Caco-2 (cell line): ENCODE measurements around the gene HK3. TPM values are rescaled to one million over a fixed set of nuclear protein-coding genes. Genes with fewer than 3 reads are reported as not detected.

Source experiments
- BruUV-seq: library from RNA; stranded (reverse); fragments of 400-500 nt; replicated peaks from 2 replicates; lab custom pipeline; 2021; lab: Mats Ljungman, UMichigan
- CTCF ChIA-PET: fragments of 300-600 bp; sonication (Branson Sonifier 250); formaldehyde crosslinking; loops from one replicate; lab custom pipeline; 2022; ENCODE audit warnings: antibody characterized with exemption; lab: Charles Lee
- POLR2A ChIA-PET: fragments of 300-600 bp; sonication (Branson Sonifier 250); formaldehyde crosslinking; loops from one replicate; lab custom pipeline; 2022; ENCODE audit warnings: antibody characterized with exemption; lab: Charles Lee
- DNase-seq, 2 experiments: peaks; one replicate each; pipeline versions ENCODE4 v3.0.0 to v3.0.0-alpha.2; 2020 to 2022
- H3K27me3 ChIP-seq: replicated peaks from 2 replicates; pipeline ENCODE4 v1.6.0; 2011; ENCODE audit warnings: low read length; ENCODE audit not compliant: control insufficient read depth, insufficient read depth
- H3K36me3 ChIP-seq: 2 replicates; pipeline ENCODE4 v1.5.1; 2011; ENCODE audit warnings: low read length; ENCODE audit not compliant: control insufficient read depth, insufficient read depth
- H3K4me1 ChIP-seq: fragments of 250-450 bp; sonication (Bioruptor Pico); 2 replicates; pipeline ENCODE4 v1.5.1; 2020; ENCODE audit warnings: mild to moderate bottlenecking
- H3K4me3 ChIP-seq: 2 replicates; pipeline ENCODE4 v1.5.1; 2011; ENCODE audit warnings: low read depth, mild to moderate bottlenecking, control low read depth, low read length
- H3K9me3 ChIP-seq: fragments of 250-450 bp; sonication (Bioruptor Pico); 2 replicates; pipeline ENCODE4 v1.5.1; 2020; ENCODE audit warnings: mild to moderate bottlenecking, moderate library complexity
- H3K27ac Mint-ChIP-seq: one replicate; pipeline ENCODE4 v1.8.0; 2022; ENCODE audit warnings: mixed read lengths; ENCODE audit not compliant: unreplicated experiment
- H3K27me3 Mint-ChIP-seq: one replicate; pipeline ENCODE4 v1.8.0; 2022; ENCODE audit warnings: mixed read lengths; ENCODE audit not compliant: insufficient read depth, unreplicated experiment
- H3K36me3 Mint-ChIP-seq: one replicate; pipeline ENCODE4 v1.8.0; 2022; ENCODE audit warnings: mild to moderate bottlenecking, mixed read lengths; ENCODE audit not compliant: insufficient read depth, unreplicated experiment
- H3K4me1 Mint-ChIP-seq: one replicate; pipeline ENCODE4 v1.8.0; 2022; ENCODE audit warnings: low read depth, mixed read lengths; ENCODE audit not compliant: unreplicated experiment
- H3K4me3 Mint-ChIP-seq: one replicate; pipeline ENCODE4 v1.8.0; 2022; ENCODE audit warnings: mild to moderate bottlenecking, moderate library complexity, mixed read lengths; ENCODE audit not compliant: unreplicated experiment
- H3K9me3 Mint-ChIP-seq: one replicate; pipeline ENCODE4 v1.8.0; 2022; ENCODE audit warnings: mixed read lengths; ENCODE audit not compliant: unreplicated experiment
- intact Hi-C: fragments of 100-400 bp; cut with micrococcal nuclease; formaldehyde crosslinking; loops from one replicate; pipeline ENCODE4 v1.10.0; 2022; ENCODE audit not compliant: unreplicated experiment
- total RNA-seq: library from RNA; stranded (reverse); gene quantifications from 2 replicates; pipeline ENCODE4 v1.2.3, GENCODE V29; 2022
- TF ChIP-seq, protein P1 (sequence below), 2 experiments: fragments of 200-600 bp in 1 of 2; IDR thresholded peaks; 1 replicate in 1 of 2; 2 replicates in 1 of 2; pipeline versions ENCODE4 v1.5.1 to v1.8.0; 2011 to 2022; ENCODE audit warnings: antibody characterized with exemption in 1 of 2, control low read depth in 1 of 2, inconsistent platforms in 1 of 2, low read depth in 1 of 2, low read length in 1 of 2, mild to moderate bottlenecking in 1 of 2, moderate library complexity in 1 of 2; ENCODE audit not compliant: insufficient read depth in 1 of 2, severe bottlenecking in 1 of 2, unreplicated experiment in 1 of 2

Gene HK3
- total RNA-seq, 1 experiment from 2014 or later: 0.29 TPM

DNA sequence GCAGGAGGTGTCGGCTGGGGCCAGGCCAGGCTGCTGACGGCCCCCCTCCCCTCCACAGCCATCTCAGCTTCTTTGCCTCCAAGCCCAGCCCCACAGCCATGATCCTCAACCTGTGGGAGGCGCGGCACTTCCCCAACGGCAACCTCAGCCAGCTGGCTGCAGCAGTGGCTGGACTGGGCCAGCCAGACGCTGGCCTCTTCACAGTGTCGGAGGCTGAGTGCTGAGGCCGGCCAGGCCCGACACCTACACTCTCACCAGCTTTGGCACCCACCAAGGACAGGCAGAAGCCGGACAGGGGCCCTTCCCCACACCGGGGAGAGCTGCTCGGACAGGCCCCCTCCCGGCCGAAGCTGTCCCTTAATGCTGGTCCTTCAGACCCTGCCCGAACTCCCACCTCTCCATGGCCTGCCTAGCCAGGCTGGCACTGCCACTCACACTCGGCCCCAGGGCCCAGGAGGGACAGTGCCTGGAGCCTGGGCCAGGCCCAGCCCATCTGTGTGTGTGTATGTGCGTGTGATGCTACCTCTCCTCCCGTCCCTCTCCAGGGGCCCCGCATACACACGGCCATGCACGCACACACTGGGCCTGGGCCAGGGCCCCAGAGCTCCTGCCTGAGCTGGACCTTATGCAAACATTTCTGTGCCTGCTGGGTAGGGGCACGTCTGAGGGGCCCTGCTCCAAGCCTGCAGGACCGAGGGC is 19.3 kb downstream of the HK3 start:
- intact Hi-C loops: no loop called here
- H3K27me3 Mint-ChIP-seq: peaks cover 14% of the 10 kb centered on the region
- Histone ChIP-seq H3K9me3 (no peaks in the 10 kb centered on the region), H3K4me1 (no peaks in the 10 kb centered on the region), H3K4me3 (no peak overlapping the region), H3K27me3 (no peaks in the 10 kb centered on the region), H3K36me3 (no peaks in the 10 kb centered on the region)
- H3K4me1 Mint-ChIP-seq: no peaks in the 10 kb centered on the region
- no peaks in the 10 kb centered on the region for H3K36me3 Mint-ChIP-seq
- H3K27ac Mint-ChIP-seq: no peak overlapping the region
- TF ChIP-seq, protein P1, sequence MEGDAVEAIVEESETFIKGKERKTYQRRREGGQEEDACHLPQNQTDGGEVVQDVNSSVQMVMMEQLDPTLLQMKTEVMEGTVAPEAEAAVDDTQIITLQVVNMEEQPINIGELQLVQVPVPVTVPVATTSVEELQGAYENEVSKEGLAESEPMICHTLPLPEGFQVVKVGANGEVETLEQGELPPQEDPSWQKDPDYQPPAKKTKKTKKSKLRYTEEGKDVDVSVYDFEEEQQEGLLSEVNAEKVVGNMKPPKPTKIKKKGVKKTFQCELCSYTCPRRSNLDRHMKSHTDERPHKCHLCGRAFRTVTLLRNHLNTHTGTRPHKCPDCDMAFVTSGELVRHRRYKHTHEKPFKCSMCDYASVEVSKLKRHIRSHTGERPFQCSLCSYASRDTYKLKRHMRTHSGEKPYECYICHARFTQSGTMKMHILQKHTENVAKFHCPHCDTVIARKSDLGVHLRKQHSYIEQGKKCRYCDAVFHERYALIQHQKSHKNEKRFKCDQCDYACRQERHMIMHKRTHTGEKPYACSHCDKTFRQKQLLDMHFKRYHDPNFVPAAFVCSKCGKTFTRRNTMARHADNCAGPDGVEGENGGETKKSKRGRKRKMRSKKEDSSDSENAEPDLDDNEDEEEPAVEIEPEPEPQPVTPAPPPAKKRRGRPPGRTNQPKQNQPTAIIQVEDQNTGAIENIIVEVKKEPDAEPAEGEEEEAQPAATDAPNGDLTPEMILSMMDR (IDR thresholded peaks at IDR 0.05; ENCODE audit: insufficient read depth in 1 of 2, low read depth in 1 of 2, low read length in 1 of 2, severe bottlenecking in 1 of 2, unreplicated experiment in 1 of 2): no peak
- POLR2A ChIA-PET: no interaction called here
- no peaks in the 10 kb centered on the region for H3K9me3 Mint-ChIP-seq
- no TSS peak for BruUV-seq
- CTCF ChIA-PET: no interaction called here
- H3K4me3 Mint-ChIP-seq: no peak overlapping the region
- DNase-seq: no peak

DNA sequence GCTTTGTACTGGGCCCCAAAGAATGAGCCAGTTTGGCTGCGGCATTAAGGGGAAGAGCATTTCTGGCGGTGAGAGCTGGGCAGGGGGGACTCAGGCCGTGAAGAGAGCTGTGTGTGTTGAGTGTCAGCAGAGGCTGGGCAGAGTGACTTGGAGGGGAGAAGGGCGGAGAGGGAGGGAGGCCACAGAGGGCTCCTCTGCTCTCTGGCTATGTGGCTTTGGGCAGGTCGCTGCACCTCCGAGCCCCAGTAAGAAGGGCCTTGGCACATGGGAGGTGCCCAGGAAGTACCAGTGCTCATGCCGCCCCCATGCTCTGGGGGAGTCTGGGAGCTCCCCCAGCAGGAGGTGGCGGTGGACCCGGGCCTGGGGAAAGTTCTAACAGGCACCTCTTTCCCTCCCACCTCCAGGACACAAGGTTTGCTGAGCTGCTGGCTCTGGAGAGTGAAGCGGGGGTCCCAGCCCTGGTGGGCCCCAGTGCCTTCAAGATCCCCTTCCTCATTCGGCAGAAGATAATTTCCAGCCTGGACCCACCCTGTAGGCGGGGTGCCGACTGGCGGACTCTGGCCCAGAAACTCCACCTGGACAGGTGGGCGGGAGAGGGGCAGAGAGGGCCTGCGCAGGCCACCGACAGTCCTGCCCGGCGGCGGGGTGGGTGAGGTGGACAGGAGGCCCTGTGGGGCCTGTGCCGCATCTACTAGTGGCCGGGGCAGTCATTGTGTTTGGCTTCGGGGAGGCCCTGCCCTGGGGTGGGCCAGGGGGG is 20.1 kb downstream of the HK3 start:
- no peak for DNase-seq

DNA sequence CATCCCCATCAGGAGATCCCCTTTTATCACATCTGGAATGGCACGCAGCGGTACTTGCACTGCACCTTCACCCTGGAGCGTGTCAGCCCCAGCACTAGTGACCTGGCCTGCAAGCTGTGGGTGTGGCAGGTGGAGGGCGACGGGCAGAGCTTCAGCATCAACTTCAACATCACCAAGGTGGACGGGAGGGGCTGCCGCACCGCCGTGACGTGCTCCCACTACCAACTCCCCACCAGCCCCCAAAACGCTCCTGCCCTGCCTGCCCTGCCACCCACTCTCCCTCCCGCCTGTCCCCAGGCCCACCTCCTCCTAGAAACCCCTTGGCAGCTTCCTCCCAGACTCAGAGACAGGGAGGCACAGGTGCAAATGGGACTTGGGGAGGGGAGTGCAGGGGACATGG is 20.7 kb downstream of the HK3 start:
- CTCF ChIA-PET: interaction anchor here (0.6 kb wide), 1 partner anchor 218 kb away, joined by 3 read pairs; no protein-coding TSS in a partner anchor
- H3K36me3 ChIP-seq: no peaks in the 10 kb centered on the region
- Mint-ChIP-seq H3K27ac (no peak overlapping the region), H3K4me3 (no peak overlapping the region), H3K9me3 (no peaks in the 10 kb centered on the region), H3K27me3 (peaks cover 14% of the 10 kb centered on the region), H3K36me3 (no peaks in the 10 kb centered on the region), H3K4me1 (no peaks in the 10 kb centered on the region)
- H3K27me3 ChIP-seq: no peaks in the 10 kb centered on the region
- no TSS peak for BruUV-seq
- TF ChIP-seq, protein P1 (IDR thresholded peaks at IDR 0.05; ENCODE audit: insufficient read depth in 1 of 2, low read depth in 1 of 2, low read length in 1 of 2, severe bottlenecking in 1 of 2, unreplicated experiment in 1 of 2): no peak
- no peak for DNase-seq
- H3K9me3 ChIP-seq: no peaks in the 10 kb centered on the region
- H3K4me1 ChIP-seq: no peaks in the 10 kb centered on the region
- POLR2A ChIA-PET: no interaction called here
- H3K4me3 ChIP-seq: no peak overlapping the region
- intact Hi-C loops: no loop called here

More for the DNA sequence above, 20.1 kb downstream of the HK3 start:
- Mint-ChIP-seq H3K27ac (no peak overlapping the region), H3K27me3 (peaks cover 10% of the 10 kb centered on the region), H3K36me3 (no peaks in the 10 kb centered on the region), H3K9me3 (no peaks in the 10 kb centered on the region), H3K4me1 (no peaks in the 10 kb centered on the region), H3K4me3 (no peak overlapping the region)
- Histone ChIP-seq H3K27me3 (no peaks in the 10 kb centered on the region), H3K9me3 (no peaks in the 10 kb centered on the region), H3K36me3 (no peaks in the 10 kb centered on the region), H3K4me3 (no peak overlapping the region), H3K4me1 (no peaks in the 10 kb centered on the region)
- TF ChIP-seq, protein P1 (IDR thresholded peaks at IDR 0.05; ENCODE audit: insufficient read depth in 1 of 2, low read depth in 1 of 2, low read length in 1 of 2, severe bottlenecking in 1 of 2, unreplicated experiment in 1 of 2): no peak
- CTCF ChIA-PET: no interaction called here
- intact Hi-C loops: no loop called here
- BruUV-seq: no TSS peak
- POLR2A ChIA-PET: no interaction called here
